ENCODE measurements around the gene MREG.

- TF ChIP-seq, protein P1, sequence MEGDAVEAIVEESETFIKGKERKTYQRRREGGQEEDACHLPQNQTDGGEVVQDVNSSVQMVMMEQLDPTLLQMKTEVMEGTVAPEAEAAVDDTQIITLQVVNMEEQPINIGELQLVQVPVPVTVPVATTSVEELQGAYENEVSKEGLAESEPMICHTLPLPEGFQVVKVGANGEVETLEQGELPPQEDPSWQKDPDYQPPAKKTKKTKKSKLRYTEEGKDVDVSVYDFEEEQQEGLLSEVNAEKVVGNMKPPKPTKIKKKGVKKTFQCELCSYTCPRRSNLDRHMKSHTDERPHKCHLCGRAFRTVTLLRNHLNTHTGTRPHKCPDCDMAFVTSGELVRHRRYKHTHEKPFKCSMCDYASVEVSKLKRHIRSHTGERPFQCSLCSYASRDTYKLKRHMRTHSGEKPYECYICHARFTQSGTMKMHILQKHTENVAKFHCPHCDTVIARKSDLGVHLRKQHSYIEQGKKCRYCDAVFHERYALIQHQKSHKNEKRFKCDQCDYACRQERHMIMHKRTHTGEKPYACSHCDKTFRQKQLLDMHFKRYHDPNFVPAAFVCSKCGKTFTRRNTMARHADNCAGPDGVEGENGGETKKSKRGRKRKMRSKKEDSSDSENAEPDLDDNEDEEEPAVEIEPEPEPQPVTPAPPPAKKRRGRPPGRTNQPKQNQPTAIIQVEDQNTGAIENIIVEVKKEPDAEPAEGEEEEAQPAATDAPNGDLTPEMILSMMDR (conservative IDR thresholded peaks at IDR 0.05) = no peak
- no peak for TF ChIP-seq EZH2 (IDR thresholded peaks at IDR 0.05; ENCODE audit: low read depth)
Observed at GRCh38 chr2:215981115-215981514, 32.2 kb downstream of the MREG start.

Measured in PC-9 (cell line).